H9 (cell line): ENCODE data around the gene DNAJC17. TPM values are rescaled to one million over a fixed set of nuclear protein-coding genes. Genes with fewer than 3 reads are reported as not detected.

Source experiments
- DNase-seq: peaks from one replicate; pipeline ENCODE4 v3.0.0-alpha.2; 2017
- H2AFZ ChIP-seq: one replicate; pipeline ENCODE4 v1.6.1; 2013; ENCODE audit warnings: mild to moderate bottlenecking, low read length, control low read depth, moderate library complexity
- H2AK5ac ChIP-seq: 2 replicates; pipeline ENCODE4 v1.6.1; 2013; ENCODE audit warnings: low read length, control low read depth, mixed read lengths; ENCODE audit not compliant: insufficient read length
- H2BK120ac ChIP-seq: one replicate; pipeline ENCODE4 v1.6.1; 2013; ENCODE audit warnings: low read depth, mild to moderate bottlenecking, low read length, control low read depth, inconsistent platforms; ENCODE audit not compliant: poor library complexity, severe bottlenecking
- H2BK12ac ChIP-seq: 2 replicates; pipeline ENCODE4 v1.6.1; 2013; ENCODE audit warnings: low read length, control low read depth, mixed read lengths, low read depth; ENCODE audit not compliant: insufficient read length
- H2BK15ac ChIP-seq: 2 replicates; pipeline ENCODE4 v1.6.1; 2013; ENCODE audit warnings: low read depth, low read length, control low read depth
- H2BK20ac ChIP-seq: one replicate; pipeline ENCODE4 v1.6.1; 2013; ENCODE audit warnings: low read depth, mild to moderate bottlenecking, low read length, control low read depth, inconsistent platforms; ENCODE audit not compliant: poor library complexity, severe bottlenecking
- H2BK5ac ChIP-seq: 2 replicates; pipeline ENCODE4 v1.6.1; 2013; ENCODE audit warnings: low read length, control low read depth, mixed read lengths; ENCODE audit not compliant: insufficient read length
- H3K14ac ChIP-seq: 2 replicates; pipeline ENCODE4 v1.6.1; 2013; ENCODE audit warnings: low read length, control low read depth; ENCODE audit not compliant: insufficient read depth
- H3K18ac ChIP-seq: 2 replicates; pipeline ENCODE4 v1.6.1; 2013; ENCODE audit warnings: low read depth, mild to moderate bottlenecking, mixed read lengths, low read length, control low read depth; ENCODE audit not compliant: insufficient read length
- H3K23ac ChIP-seq: 2 replicates; pipeline ENCODE4 v1.6.1; 2013; ENCODE audit warnings: low read length, control low read depth, mixed read lengths, low read depth; ENCODE audit not compliant: insufficient read length
- H3K23me2 ChIP-seq: 2 replicates; pipeline ENCODE4 v1.6.1; 2013; ENCODE audit warnings: low read depth, mild to moderate bottlenecking, mixed read lengths, low read length, control low read depth; ENCODE audit not compliant: insufficient read length, poor library complexity, severe bottlenecking
- H3K27ac ChIP-seq: 2 replicates; pipeline ENCODE4 v1.5.1; 2013; ENCODE audit warnings: low read length, control low read depth, mixed read lengths, low read depth; ENCODE audit not compliant: insufficient read length
- H3K27me3 ChIP-seq: 2 replicates; pipeline ENCODE4 v1.6.1; 2013; ENCODE audit warnings: low read length, control low read depth, inconsistent platforms; ENCODE audit not compliant: insufficient read depth
- H3K4ac ChIP-seq: 2 replicates; pipeline ENCODE4 v1.6.1; 2013; ENCODE audit warnings: low read depth, mild to moderate bottlenecking, control low read depth, inconsistent platforms, low read length, moderate library complexity
- H3K4me1 ChIP-seq: 2 replicates; pipeline ENCODE4 v1.6.1; 2013; ENCODE audit warnings: low read length, control low read depth, inconsistent platforms; ENCODE audit not compliant: insufficient read depth
- H3K4me2 ChIP-seq: 2 replicates; pipeline ENCODE4 v1.6.1; 2013; ENCODE audit warnings: low read length, control low read depth, mixed read lengths; ENCODE audit not compliant: insufficient read length, insufficient read depth
- H3K56ac ChIP-seq: 2 replicates; pipeline ENCODE4 v1.6.1; 2013; ENCODE audit warnings: low read depth, mild to moderate bottlenecking, mixed read lengths, low read length, control low read depth; ENCODE audit not compliant: insufficient read length
- H3K79me1 ChIP-seq: 2 replicates; pipeline ENCODE4 v1.6.1; 2013; ENCODE audit warnings: low read depth, mild to moderate bottlenecking, moderate library complexity, low read length, control low read depth, inconsistent platforms; ENCODE audit not compliant: insufficient read depth, poor library complexity, severe bottlenecking
- H3K79me2 ChIP-seq: 2 replicates; pipeline ENCODE4 v1.6.1; 2013; ENCODE audit warnings: low read length, control low read depth, inconsistent platforms; ENCODE audit not compliant: insufficient read depth
- H3K9ac ChIP-seq: 2 replicates; pipeline ENCODE4 v1.6.1; 2013; ENCODE audit warnings: low read length, control low read depth, mixed read lengths; ENCODE audit not compliant: insufficient read length; ENCODE audit errors: extremely low read depth
- H3K9me3 ChIP-seq: one replicate; pipeline ENCODE4 v1.6.1; 2013; ENCODE audit warnings: low read depth, low read length, inconsistent platforms; ENCODE audit not compliant: control insufficient read depth
- H3T11ph ChIP-seq: one replicate; pipeline ENCODE4 v1.6.1; 2013; ENCODE audit warnings: mild to moderate bottlenecking, low read length, control low read depth, inconsistent platforms
- H4K20me1 ChIP-seq: one replicate; pipeline ENCODE4 v1.6.1; 2013; ENCODE audit not compliant: control insufficient read depth, insufficient read length, insufficient read depth
- H4K5ac ChIP-seq: 2 replicates; pipeline ENCODE4 v1.6.1; 2013; ENCODE audit warnings: low read depth, mild to moderate bottlenecking, mixed read lengths, low read length, control low read depth; ENCODE audit not compliant: insufficient read length
- H4K8ac ChIP-seq: replicated peaks from 2 replicates; pipeline ENCODE4 v1.6.1; 2013; ENCODE audit warnings: low read length, control low read depth, mixed read lengths, low read depth; ENCODE audit not compliant: insufficient read length
- H4K91ac ChIP-seq: 2 replicates; pipeline ENCODE4 v1.6.1; 2013; ENCODE audit warnings: low read depth, mild to moderate bottlenecking, moderate library complexity, mixed read lengths, low read length, control low read depth; ENCODE audit not compliant: insufficient read length
- H3K27ac Mint-ChIP-seq, 3 experiments: 2 replicates in 2 of 3; 3 replicates in 1 of 3; pipeline ENCODE4 v1.8.0; 2020 to 2021; ENCODE audit warnings: mixed read lengths in 3 of 3, mild to moderate bottlenecking in 1 of 3, moderate library complexity in 1 of 3
- H3K27me3 Mint-ChIP-seq: 2 replicates; pipeline ENCODE4 v1.8.0; 2021; ENCODE audit warnings: low read depth, mild to moderate bottlenecking, moderate library complexity, mixed read lengths
- H3K36me3 Mint-ChIP-seq, 3 experiments: 2 replicates in 2 of 3; 3 replicates in 1 of 3; pipeline ENCODE4 v1.8.0; 2020 to 2021; ENCODE audit warnings: low read depth in 3 of 3, mixed read lengths in 3 of 3; ENCODE audit not compliant: insufficient read depth in 1 of 3
- H3K4me1 Mint-ChIP-seq, 2 experiments: 2 replicates each; pipeline ENCODE4 v1.8.0; 2020; ENCODE audit warnings: mixed read lengths in 2 of 2
- H3K4me3 Mint-ChIP-seq, 2 experiments: 2 replicates in 1 of 2; 3 replicates in 1 of 2; pipeline ENCODE4 v1.8.0; 2020 to 2021; ENCODE audit warnings: mild to moderate bottlenecking in 2 of 2, mixed read lengths in 2 of 2, moderate library complexity in 1 of 2
- H3K9me3 Mint-ChIP-seq, 2 experiments: 2 replicates in 1 of 2; 3 replicates in 1 of 2; pipeline ENCODE4 v1.8.0; 2020; ENCODE audit warnings: mild to moderate bottlenecking in 2 of 2, mixed read lengths in 2 of 2, moderate library complexity in 1 of 2
- WGBS: extraction: QIAGEN DNeasy Blood & Tissue Kit; methylation state at CpG from one replicate; pipeline ENCODE4 v1.1.7; 2013; ENCODE audit warnings: missing lambda C conversion rate, low lambda C conversion rate, mixed read lengths; ENCODE audit not compliant: insufficient read length; ENCODE audit errors: extremely low coverage; 5-methylcytosine and 5-hydroxymethylcytosine counted together
- total RNA-seq: library from RNA; stranded (reverse); gene quantifications from 2 replicates; pipeline ENCODE4 v1.2.1, GENCODE V29; 2021
- TF ChIP-seq, protein P1 (sequence below): fragments of 200-600 bp; sonication (generic); conservative IDR thresholded peaks from 3 replicates; pipeline ENCODE4 v1.8.0; 2021; ENCODE audit warnings: antibody characterized with exemption, mild to moderate bottlenecking

DNAJC17 gene
- total RNA-seq, 1 experiment from 2014 or later = 38.3 TPM

DNA sequence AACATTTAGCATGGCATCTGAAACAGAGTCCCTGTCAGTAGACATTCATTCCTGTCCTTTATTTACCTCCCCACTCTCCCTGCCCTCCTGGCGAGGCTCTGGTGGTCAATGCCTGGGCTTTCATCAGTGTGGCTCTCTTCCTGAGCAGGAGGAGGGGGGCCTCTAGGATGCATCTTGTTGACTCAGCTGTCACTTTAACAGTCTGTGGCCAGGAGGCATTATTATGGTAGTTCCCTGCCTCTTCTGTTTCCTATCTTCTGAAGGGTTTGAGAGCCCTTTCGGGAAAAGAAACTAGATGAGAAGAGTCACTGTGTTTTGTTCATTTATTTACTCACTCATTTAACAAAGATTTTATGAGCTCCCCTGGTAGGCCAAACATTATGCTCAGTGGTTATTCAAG, 23.6 kb upstream of the DNAJC17 start:
- H2AK5ac ChIP-seq = no peak overlapping the region
- H4K91ac ChIP-seq = no peak overlapping the region
- no CpG with 5 or more reads among the region's 2 CpGs for WGBS
- Mint-ChIP-seq H3K4me1 (peaks cover 9% of the 10 kb centered on the region in 2 experiments), H3K27ac (peak overlapping the region; percentile 70 to 94 (median 81); a peak in 5 of 7 replicates), H3K4me3 (0 out of 5 replicates have a peak overlapping the region, but pooled peaks of 1 of the 2 experiments have one; percentile 38), H3K9me3 (no peaks in the 10 kb centered on the region), H3K27me3 (no peaks in the 10 kb centered on the region; the same call in 1 of the 2 replicates), H3K36me3 (peaks cover 0 to 2% (median 0%) of the 10 kb centered on the region in 3 experiments; a peak in 1 of 7 replicates)
- no peak overlapping the region for H2BK20ac ChIP-seq
- no peak overlapping the region for H4K5ac ChIP-seq
- H3K79me1 ChIP-seq = no peaks in the 10 kb centered on the region
- H4K8ac ChIP-seq = no peak overlapping the region
- peaks cover 2% of the 10 kb centered on the region; the same call in 1 of the 2 replicates for H3K4me1 ChIP-seq
- no peak overlapping the region for H3K23ac ChIP-seq
- H3K9ac ChIP-seq = no peak overlapping the region
- no peaks in the 10 kb centered on the region for H3K27me3 ChIP-seq
- peak; percentile 50 for DNase-seq
- H2BK15ac ChIP-seq = no peak overlapping the region
- no peak overlapping the region for H2BK5ac ChIP-seq
- no peaks in the 10 kb centered on the region for H4K20me1 ChIP-seq
- H3K27ac ChIP-seq = no peak overlapping the region
- no peak overlapping the region for H3K56ac ChIP-seq
- TF ChIP-seq, protein P1, sequence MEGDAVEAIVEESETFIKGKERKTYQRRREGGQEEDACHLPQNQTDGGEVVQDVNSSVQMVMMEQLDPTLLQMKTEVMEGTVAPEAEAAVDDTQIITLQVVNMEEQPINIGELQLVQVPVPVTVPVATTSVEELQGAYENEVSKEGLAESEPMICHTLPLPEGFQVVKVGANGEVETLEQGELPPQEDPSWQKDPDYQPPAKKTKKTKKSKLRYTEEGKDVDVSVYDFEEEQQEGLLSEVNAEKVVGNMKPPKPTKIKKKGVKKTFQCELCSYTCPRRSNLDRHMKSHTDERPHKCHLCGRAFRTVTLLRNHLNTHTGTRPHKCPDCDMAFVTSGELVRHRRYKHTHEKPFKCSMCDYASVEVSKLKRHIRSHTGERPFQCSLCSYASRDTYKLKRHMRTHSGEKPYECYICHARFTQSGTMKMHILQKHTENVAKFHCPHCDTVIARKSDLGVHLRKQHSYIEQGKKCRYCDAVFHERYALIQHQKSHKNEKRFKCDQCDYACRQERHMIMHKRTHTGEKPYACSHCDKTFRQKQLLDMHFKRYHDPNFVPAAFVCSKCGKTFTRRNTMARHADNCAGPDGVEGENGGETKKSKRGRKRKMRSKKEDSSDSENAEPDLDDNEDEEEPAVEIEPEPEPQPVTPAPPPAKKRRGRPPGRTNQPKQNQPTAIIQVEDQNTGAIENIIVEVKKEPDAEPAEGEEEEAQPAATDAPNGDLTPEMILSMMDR = no peak
- no peak overlapping the region for H2AFZ ChIP-seq
- no peak overlapping the region for H3K4me2 ChIP-seq
- no peak overlapping the region for H3K18ac ChIP-seq
- no peak overlapping the region for H3T11ph ChIP-seq
- no peaks in the 10 kb centered on the region for H3K9me3 ChIP-seq
- H3K23me2 ChIP-seq = no peaks in the 10 kb centered on the region
- H3K4ac ChIP-seq = no peak overlapping the region
- H3K79me2 ChIP-seq = no peaks in the 10 kb centered on the region
- H3K14ac ChIP-seq = no peak overlapping the region
- no peak overlapping the region for H2BK120ac ChIP-seq
- H2BK12ac ChIP-seq = no peak overlapping the region
